ENCODE data around the gene STARD3. TPM values are rescaled to one million over a fixed set of nuclear protein-coding genes. Genes with fewer than 3 reads are reported as not detected.

Gene STARD3
- total RNA-seq, 4 donors from 2014 or later, result 44.5 to 73.6 (median 53.0) TPM

DNA sequence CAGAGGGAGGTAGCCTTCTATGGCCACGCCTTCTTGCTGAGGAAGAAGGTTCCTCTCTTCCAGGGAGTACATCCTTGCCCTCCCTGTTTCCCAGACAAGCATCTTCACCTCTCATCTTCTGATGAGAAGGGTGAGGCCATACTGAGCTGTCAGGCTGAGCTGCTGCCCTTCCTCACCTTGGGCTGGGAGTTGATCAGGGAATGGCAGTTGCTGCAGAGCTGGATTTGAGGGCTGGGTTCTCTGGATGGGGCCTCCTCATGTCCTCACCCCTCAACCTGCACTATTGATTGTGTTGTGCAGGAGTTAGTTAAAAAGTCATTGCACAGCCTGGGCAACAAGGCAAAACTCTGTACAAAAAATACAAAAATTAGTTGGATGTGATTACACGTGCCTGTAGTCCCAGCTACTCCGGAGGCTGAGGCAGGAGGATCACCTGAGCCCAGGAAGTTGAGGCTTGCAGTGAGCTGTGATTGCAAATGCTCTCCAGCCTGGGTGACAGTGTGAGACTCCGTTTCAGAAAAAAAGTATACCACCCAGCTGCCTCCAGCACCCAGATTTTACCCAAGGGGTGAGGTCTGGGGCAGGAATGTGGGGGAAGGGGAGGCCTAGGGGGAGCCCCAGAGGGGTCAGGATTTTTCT lies 65.0 kb downstream of the STARD3 start:
- 67 to 79% methylated on average over 4 of the region's 4 CpGs for WGBS, 2 donors
- no peak for DNase-seq
- Histone ChIP-seq H3K9me3 (no peaks in the 10 kb centered on the region), H3K4me3 (replicated peaks in 1 of 3) (peak overlapping the region in 1 of 3 donors; percentile 91), H3K27ac (peak overlapping the region in 2 of 3 donors; percentile 90 to 97), H3K36me3 (no peaks in the 10 kb centered on the region), H3K27me3 (no peaks in the 10 kb centered on the region), H3K4me1 (peaks cover 55 to 62% of the 10 kb centered on the region in 2 donors)
- TF ChIP-seq POLR2A (IDR thresholded peaks at IDR 0.05), result no peak
- TF ChIP-seq, protein P1, sequence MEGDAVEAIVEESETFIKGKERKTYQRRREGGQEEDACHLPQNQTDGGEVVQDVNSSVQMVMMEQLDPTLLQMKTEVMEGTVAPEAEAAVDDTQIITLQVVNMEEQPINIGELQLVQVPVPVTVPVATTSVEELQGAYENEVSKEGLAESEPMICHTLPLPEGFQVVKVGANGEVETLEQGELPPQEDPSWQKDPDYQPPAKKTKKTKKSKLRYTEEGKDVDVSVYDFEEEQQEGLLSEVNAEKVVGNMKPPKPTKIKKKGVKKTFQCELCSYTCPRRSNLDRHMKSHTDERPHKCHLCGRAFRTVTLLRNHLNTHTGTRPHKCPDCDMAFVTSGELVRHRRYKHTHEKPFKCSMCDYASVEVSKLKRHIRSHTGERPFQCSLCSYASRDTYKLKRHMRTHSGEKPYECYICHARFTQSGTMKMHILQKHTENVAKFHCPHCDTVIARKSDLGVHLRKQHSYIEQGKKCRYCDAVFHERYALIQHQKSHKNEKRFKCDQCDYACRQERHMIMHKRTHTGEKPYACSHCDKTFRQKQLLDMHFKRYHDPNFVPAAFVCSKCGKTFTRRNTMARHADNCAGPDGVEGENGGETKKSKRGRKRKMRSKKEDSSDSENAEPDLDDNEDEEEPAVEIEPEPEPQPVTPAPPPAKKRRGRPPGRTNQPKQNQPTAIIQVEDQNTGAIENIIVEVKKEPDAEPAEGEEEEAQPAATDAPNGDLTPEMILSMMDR (IDR thresholded peaks at IDR 0.05), result no peak
- intact Hi-C loops (cut with DNase I), result no loop called here

DNA sequence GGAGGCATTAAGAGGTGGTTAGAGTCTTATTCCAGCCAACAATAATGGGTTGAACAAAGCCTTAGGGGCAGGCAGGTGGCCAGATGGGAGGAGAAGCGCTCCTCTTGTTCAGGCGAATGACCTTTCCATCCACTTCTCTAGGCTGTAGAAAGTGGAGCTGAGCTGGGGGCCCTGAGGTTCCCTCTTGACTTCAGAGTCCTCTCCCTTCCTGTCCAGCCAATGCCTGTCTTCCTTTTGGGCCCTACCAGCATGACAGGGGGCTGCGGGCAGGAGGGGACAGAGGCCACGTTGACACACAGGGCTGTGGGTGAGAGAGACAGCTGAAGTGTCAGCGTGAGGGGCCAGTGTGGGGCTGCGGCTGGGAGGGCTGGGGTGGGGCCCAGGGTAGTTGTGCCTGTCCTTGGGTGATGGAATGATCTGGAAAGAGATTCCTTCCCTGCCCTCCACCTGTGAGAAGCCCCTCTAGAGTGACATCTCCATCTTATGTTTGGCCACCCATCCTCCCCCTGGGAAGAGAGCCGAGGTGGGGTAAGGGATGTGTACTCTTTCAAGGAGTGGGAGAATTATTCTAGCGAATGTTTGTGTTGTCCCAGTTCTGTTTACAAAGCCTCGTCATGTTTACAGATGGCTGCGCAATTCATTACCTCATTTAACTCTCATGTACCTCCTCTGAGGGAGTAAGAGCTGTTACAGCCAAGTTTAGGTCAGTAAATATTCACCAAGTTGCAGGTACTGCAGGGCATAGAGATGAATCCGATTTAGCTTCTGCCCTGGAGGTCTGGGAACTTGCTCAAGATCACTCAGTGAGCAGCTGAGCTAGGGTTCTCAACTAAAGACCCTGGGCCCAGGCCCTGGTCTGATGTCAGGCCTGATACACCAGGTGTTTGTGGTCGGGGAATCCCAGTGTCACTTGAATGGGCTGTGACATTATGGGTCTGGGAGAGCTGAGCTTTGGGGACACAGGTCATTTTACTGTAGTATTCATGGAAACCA lies 66.3 kb downstream of the STARD3 start:
- no peak overlapping the region for H3K4me3 ChIP-seq (replicated peaks in 1 of 3)
- TF ChIP-seq, protein P1 (IDR thresholded peaks at IDR 0.05), result no peak
- TF ChIP-seq POLR2A (IDR thresholded peaks at IDR 0.05), result peak in 1 of 2 donors; percentile 39
- peak overlapping the region; percentile 72 to 97 (median 90) for H3K27ac ChIP-seq
- H3K9me3 ChIP-seq, result no peaks in the 10 kb centered on the region
- H3K36me3 ChIP-seq, result peaks cover under 1 to 4% of the 10 kb centered on the region in 2 donors
- peak; percentile 57 to 59 for DNase-seq
- no peaks in the 10 kb centered on the region for H3K27me3 ChIP-seq
- WGBS, 2 donors, result 38 to 43% methylated on average over 9 to 11 of the region's 12 CpGs
- intact Hi-C loops (cut with DNase I), result no loop called here
- H3K4me1 ChIP-seq, result peaks cover 61 to 73% of the 10 kb centered on the region in 2 donors

DNA sequence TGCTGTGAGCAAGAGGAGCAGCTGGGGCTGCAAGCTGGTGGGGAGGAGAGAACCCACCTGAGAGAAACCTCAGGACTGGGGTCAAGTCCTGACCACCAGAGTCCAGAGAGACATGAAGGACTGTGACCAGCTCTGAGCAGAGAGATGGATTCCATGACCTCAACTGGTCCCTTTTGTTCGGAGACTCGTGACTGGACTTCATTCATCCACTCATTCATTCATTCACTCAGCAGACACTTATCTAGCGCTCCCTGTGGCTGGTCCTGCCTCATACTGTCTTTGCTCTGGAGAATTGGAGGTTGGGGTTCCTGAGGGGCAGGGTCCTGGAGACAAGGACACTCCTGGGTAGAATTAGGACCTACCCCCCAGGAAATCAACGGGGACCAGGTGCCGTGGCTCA lies 67.0 kb downstream of the STARD3 start:
- intact Hi-C loops (cut with DNase I), result no loop called here

DNA sequence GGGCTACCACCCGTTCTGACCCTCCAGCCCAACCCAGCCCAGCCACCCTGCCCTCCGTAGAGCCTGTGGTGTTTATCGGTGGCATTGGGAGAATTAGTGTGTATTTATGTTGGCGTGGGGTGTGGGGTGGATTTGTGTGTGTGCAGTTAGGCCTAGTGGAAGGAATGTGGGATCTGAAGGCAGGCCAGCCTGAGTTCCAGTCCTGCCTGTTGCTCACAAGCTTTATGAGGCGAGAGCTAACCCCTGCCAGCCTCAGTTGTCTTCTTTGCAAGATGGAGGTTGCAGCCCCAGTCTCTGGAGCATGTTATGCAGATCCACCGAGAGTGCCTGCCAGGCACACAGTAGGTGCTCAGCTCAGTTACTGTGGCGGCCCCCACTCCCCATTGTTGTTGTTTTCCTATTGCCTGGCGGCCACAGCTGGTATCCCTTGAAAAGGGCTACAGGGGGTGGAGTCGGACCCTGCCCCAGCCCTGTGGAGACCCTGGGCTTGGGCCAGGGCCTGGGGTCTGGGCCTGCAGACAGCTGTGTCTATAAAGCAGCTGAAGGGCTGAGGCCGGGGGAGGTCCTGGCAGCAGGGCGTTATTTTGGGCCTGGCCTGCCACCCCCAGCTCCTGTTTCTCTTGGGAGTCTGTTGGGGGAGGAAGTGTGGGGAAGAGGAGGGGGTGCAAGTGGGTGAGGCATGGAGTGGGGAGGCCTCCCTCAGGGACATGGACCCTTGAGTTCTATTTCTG lies 68.0 kb downstream of the STARD3 start:
- TF ChIP-seq POLR2A (IDR thresholded peaks at IDR 0.05), result no peak
- TF ChIP-seq, protein P1 (IDR thresholded peaks at IDR 0.05), result peak in 1 of 6 experiments; percentile 26
- 56 to 68% methylated on average over 7 to 11 of the region's 11 CpGs for WGBS, 2 donors
- Histone ChIP-seq H3K27me3 (no peaks in the 10 kb centered on the region), H3K36me3 (peaks cover 15 to 16% of the 10 kb centered on the region in 2 donors), H3K4me3 (replicated peaks in 1 of 3) (no peak overlapping the region), H3K4me1 (peaks cover 61 to 67% of the 10 kb centered on the region in 2 donors), H3K9me3 (no peaks in the 10 kb centered on the region), H3K27ac (peak overlapping the region; percentile 90 to 97 (median 93))
- intact Hi-C loops (cut with DNase I), result no loop called here
- peak in 1 of 2 donors; percentile 35 for DNase-seq

More for the DNA sequence above, 67.0 kb downstream of the STARD3 start:
- TF ChIP-seq, protein P1 (IDR thresholded peaks at IDR 0.05), result no peak
- no peak for TF ChIP-seq POLR2A (IDR thresholded peaks at IDR 0.05)
- no peak for DNase-seq
- no peak overlapping the region for H3K4me3 ChIP-seq (replicated peaks in 1 of 3)
- no peaks in the 10 kb centered on the region for H3K9me3 ChIP-seq
- H3K27me3 ChIP-seq, result no peaks in the 10 kb centered on the region
- peak overlapping the region; percentile 72 to 97 (median 90) for H3K27ac ChIP-seq
- peaks cover 7 to 11% of the 10 kb centered on the region in 2 donors for H3K36me3 ChIP-seq
- peaks cover 61 to 73% of the 10 kb centered on the region in 2 donors for H3K4me1 ChIP-seq
- 86 to 95% methylated on average over 5 of the region's 5 CpGs for WGBS, 2 donors
